HG02759 (cell line): ENCODE data around the gene LMOD2.

Source experiments
- ATAC-seq: cut with Tn5 transposase; IDR thresholded peaks from one replicate; pipeline ENCODE4 v1.9.1; 2021; ENCODE audit warnings: mild to moderate bottlenecking, moderate library complexity; ENCODE audit not compliant: unreplicated experiment

Gene LMOD2

DNA sequence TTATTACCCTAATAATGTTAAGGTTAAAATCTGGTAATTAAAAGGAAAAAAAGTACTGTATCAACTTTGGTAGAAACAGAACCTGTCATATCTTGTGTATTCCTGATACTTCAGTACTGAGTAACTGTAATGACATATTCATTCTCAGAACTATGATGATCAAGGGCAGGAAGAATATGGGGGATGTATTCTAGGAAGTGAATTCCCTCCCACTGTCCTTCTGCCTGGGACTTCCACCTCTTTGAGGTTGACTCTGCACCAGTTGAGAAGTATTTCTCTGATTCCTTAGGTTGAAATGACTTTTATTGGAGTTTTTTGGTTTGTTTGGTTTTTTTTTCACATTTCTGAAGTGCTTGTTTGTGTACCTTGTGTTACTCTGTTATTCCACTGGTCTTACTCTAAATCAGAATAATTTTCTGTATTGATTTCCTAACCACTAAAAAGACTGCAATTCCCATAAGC is 56.2 kb downstream of the LMOD2 start:
- ATAC-seq, result no peak

GRCh38 chr7:123712619-123713018 is 57.0 kb downstream of the LMOD2 start:
- no peak for ATAC-seq
